B cell (primary cell): ENCODE data around the gene ATP10A. TPM values are rescaled to one million over a fixed set of nuclear protein-coding genes. Genes with fewer than 3 reads are reported as not detected.
A peak's percentile ranks its signal among the peaks of the same experiment; 100 is the strongest.

Experiments
- ATAC-seq: fragments of 200-7000 bp; cut with Tn5 transposase; one replicate; pipeline ENCODE4 v1.10.0; 2021; ENCODE audit warnings: low read depth, mild to moderate bottlenecking, moderate number of reproducible peaks, moderate library complexity
- CTCF ChIA-PET: fragments of 350-600 bp; sonication (Branson Sonifier 250); formaldehyde crosslinking; loops from one replicate; lab custom pipeline; 2021; ENCODE audit warnings: antibody characterized with exemption, inconsistent platforms; lab: Charles Lee
- POLR2A ChIA-PET: fragments of 350-600 bp; sonication (Branson Sonifier 250); formaldehyde crosslinking; loops from one replicate; lab custom pipeline; 2021; ENCODE audit warnings: antibody characterized with exemption; lab: Charles Lee
- DNase-seq: peaks from one replicate; pipeline ENCODE4 v3.0.0; 2013
- H2AFZ ChIP-seq: 2 replicates; pipeline ENCODE4 v1.6.1; 2012; ENCODE audit warnings: mild to moderate bottlenecking, low read depth, low read length; ENCODE audit not compliant: insufficient read depth, poor library complexity, severe bottlenecking
- H3K27ac ChIP-seq, 2 donors: 1 replicate in 1 of 2; 2 replicates in 1 of 2; pipeline ENCODE4 v1.5.1; 2012 to 2013; ENCODE audit warnings: low read length in 2 of 2, mild to moderate bottlenecking in 2 of 2, moderate library complexity in 1 of 2
- H3K27me3 ChIP-seq, 4 experiments: fragments of 200-600 bp in 1 of 4; sonication (generic) in 1 of 4; replicated peaks in 1 of 4; 1 replicate in 2 of 4; 2 replicates in 2 of 4; pipeline versions ENCODE4 v1.6.1 to v1.7.0; 2013 to 2016; ENCODE audit warnings: low read length in 3 of 4, mild to moderate bottlenecking in 2 of 4, mixed read lengths in 1 of 4, moderate library complexity in 1 of 4; ENCODE audit not compliant: insufficient read depth in 4 of 4, control insufficient read depth in 3 of 4; ENCODE audit errors: control extremely low read depth in 1 of 4
- H3K36me3 ChIP-seq, 2 experiments: replicated peaks in 1 of 2; 1 replicate in 1 of 2; 2 replicates in 1 of 2; pipeline versions ENCODE4 v1.6.1 to v1.7.1; 2013; ENCODE audit warnings: low read length in 1 of 2; ENCODE audit not compliant: insufficient read depth in 2 of 2, control insufficient read depth in 1 of 2; ENCODE audit errors: control extremely low read depth in 1 of 2, extremely low read depth in 1 of 2
- H3K4me1 ChIP-seq, 2 donors: fragments of 200-600 bp in 1 of 2; sonication (generic) in 1 of 2; 1 replicate in 1 of 2; 2 replicates in 1 of 2; pipeline versions ENCODE4 v1.5.1 to v1.6.1; 2013 to 2017; ENCODE audit warnings: low read length in 2 of 2; ENCODE audit not compliant: control insufficient read depth in 2 of 2, insufficient read depth in 2 of 2
- H3K4me2 ChIP-seq: replicated peaks from 2 replicates; pipeline ENCODE3; 2012; ENCODE audit warnings: mild to moderate bottlenecking, low read depth, low read length; ENCODE audit not compliant: poor library complexity, severe bottlenecking
- H3K4me3 ChIP-seq, 5 experiments: fragments of 200-600 bp in 1 of 5; sonication (generic) in 1 of 5; 1 replicate in 3 of 5; 2 replicates in 2 of 5; pipeline versions ENCODE4 v1.5.1 to v1.7.0; 2011 to 2016; ENCODE audit warnings: low read length in 4 of 5, mild to moderate bottlenecking in 4 of 5, low read depth in 2 of 5, control low read depth in 1 of 5, moderate library complexity in 1 of 5; ENCODE audit not compliant: insufficient read depth in 1 of 5; ENCODE audit errors: control extremely low read depth in 1 of 5, extremely low read depth in 1 of 5
- H3K79me2 ChIP-seq: fragments of 200-600 bp; sonication (generic); one replicate; pipeline ENCODE4 v1.6.0; 2016; ENCODE audit warnings: low read length; ENCODE audit not compliant: control insufficient read depth, insufficient read depth
- H3K9ac ChIP-seq: fragments of 200-600 bp; sonication (generic); 2 replicates; pipeline ENCODE4 v1.6.1; 2017; ENCODE audit warnings: mild to moderate bottlenecking, low read length, moderate library complexity
- H3K9me3 ChIP-seq, 3 donors: one replicate each; pipeline versions ENCODE4 v1.6.1 to v1.7.1; 2013; ENCODE audit warnings: low read length in 2 of 3; ENCODE audit not compliant: control insufficient read depth in 2 of 3, insufficient read depth in 1 of 3; ENCODE audit errors: control extremely low read depth in 1 of 3
- H4K20me1 ChIP-seq: 2 replicates; pipeline ENCODE4 v1.6.0; 2012; ENCODE audit warnings: mild to moderate bottlenecking, low read length; ENCODE audit not compliant: insufficient read depth, control insufficient read depth, poor library complexity, severe bottlenecking
- H3K27ac Mint-ChIP-seq: one replicate; pipeline ENCODE4 v1.8.0; 2021; ENCODE audit warnings: mixed read lengths
- H3K27me3 Mint-ChIP-seq: one replicate; pipeline ENCODE4 v1.8.0; 2021; ENCODE audit warnings: mixed read lengths
- H3K4me1 Mint-ChIP-seq: one replicate; pipeline ENCODE4 v1.8.0; 2021; ENCODE audit warnings: mixed read lengths
- H3K4me3 Mint-ChIP-seq: one replicate; pipeline ENCODE4 v1.8.0; 2021; ENCODE audit warnings: mixed read lengths
- H3K9me3 Mint-ChIP-seq: one replicate; pipeline ENCODE4 v1.8.0; 2022; ENCODE audit warnings: mixed read lengths; ENCODE audit not compliant: insufficient read depth
- CTCF ChIP-seq: fragments of 200-600 bp; IDR thresholded peaks from one replicate; pipeline ENCODE4 v1.8.0; 2022; ENCODE audit warnings: antibody characterized with exemption, mild to moderate bottlenecking
- EZH2 ChIP-seq: IDR thresholded peaks from 2 replicates; pipeline ENCODE4 v1.6.1; 2012; ENCODE audit warnings: borderline replicate concordance, low read depth, mild to moderate bottlenecking, moderate library complexity, low read length; ENCODE audit not compliant: insufficient read depth, poor library complexity, severe bottlenecking
- WGBS: methylation state at CpG from one replicate; pipeline ENCODE4 v1.1.5; 2013; ENCODE audit warnings: missing lambda C conversion rate; ENCODE audit not compliant: insufficient coverage; 5-methylcytosine and 5-hydroxymethylcytosine counted together
- intact Hi-C: fragments of 100-400 bp; cut with micrococcal nuclease; formaldehyde crosslinking; loops from one replicate; pipeline ENCODE4 v1.10.0; 2022
- polyA plus RNA-seq: library from polyadenylated mRNA; depleted of rRNA; stranded (reverse); fragments of >200 nt; gene quantifications from 2 replicates; pipeline ENCODE4 v1.2.3, GENCODE V29; 2012
- total RNA-seq, 2 donors: library from RNA; stranded (reverse); fragments of 120-200 nt in 1 of 2; gene quantifications; 1 replicate in 1 of 2; 2 replicates in 1 of 2; pipeline versions ENCODE4 v1.2.3 to v1.2.4, GENCODE V29; 2013 to 2022

The ATP10A gene
- total and polyA plus RNA-seq, 2 donors (not counting 1 experiment from before 2014, with no cell fraction given) = 0.21 to 0.22 TPM

GRCh38 chr15:25848325-25848724 is 14.8 kb downstream of the ATP10A start:
- Histone ChIP-seq H3K79me2 (no peaks in the 10 kb centered on the region), H3K4me1 (peaks cover 35 to 49% of the 10 kb centered on the region in 2 donors), H2AFZ (no peak overlapping the region), H3K36me3 (no peaks in the 10 kb centered on the region), H3K27ac (no peak overlapping the region), H3K27me3 (no peaks in the 10 kb centered on the region), H3K4me2 (no peak overlapping the region), H4K20me1 (no peaks in the 10 kb centered on the region), H3K4me3 (no peak overlapping the region), H3K9ac (no peak overlapping the region), H3K9me3 (no peaks in the 10 kb centered on the region)
- H3K4me3 Mint-ChIP-seq = no peak overlapping the region
- ATAC-seq (no peak), DNase-seq (no peak)
- peaks cover 14% of the 10 kb centered on the region for H3K27me3 Mint-ChIP-seq
- 98% methylated on average over 6 of the region's 8 CpGs for WGBS
- ChIA-PET POLR2A (no interaction called here), CTCF (no interaction called here)
- intact Hi-C loops = no loop called here
- peaks cover 59% of the 10 kb centered on the region for H3K4me1 Mint-ChIP-seq
- no peaks in the 10 kb centered on the region for H3K9me3 Mint-ChIP-seq
- no peak overlapping the region for H3K27ac Mint-ChIP-seq
- no peak for TF ChIP-seq CTCF

GRCh38 chr15:25847051-25847450 is 16.1 kb downstream of the ATP10A start:
- Mint-ChIP-seq H3K27me3 (peaks cover 15% of the 10 kb centered on the region), H3K9me3 (no peaks in the 10 kb centered on the region), H3K27ac (no peak overlapping the region), H3K4me3 (peak overlapping the region; percentile 15), H3K4me1 (peaks cover 46% of the 10 kb centered on the region)
- ChIA-PET CTCF (no interaction called here), POLR2A (no interaction called here)
- ATAC-seq (no peak), DNase-seq (no peak)
- no peak overlapping the region for H3K4me3 ChIP-seq
- H3K79me2 ChIP-seq = no peaks in the 10 kb centered on the region
- TF ChIP-seq CTCF = no peak
- TF ChIP-seq EZH2 = no peak
- 9% methylated on average over 2 of the region's 2 CpGs for WGBS
- H4K20me1 ChIP-seq = no peaks in the 10 kb centered on the region
- no peak overlapping the region for H2AFZ ChIP-seq
- no peak overlapping the region for H3K27ac ChIP-seq
- no peak overlapping the region for H3K4me2 ChIP-seq
- H3K27me3 ChIP-seq = no peaks in the 10 kb centered on the region
- no peaks in the 10 kb centered on the region for H3K9me3 ChIP-seq
- H3K36me3 ChIP-seq = no peaks in the 10 kb centered on the region
- intact Hi-C loops = no loop called here
- no peak overlapping the region for H3K9ac ChIP-seq
- peaks cover 23 to 36% of the 10 kb centered on the region in 2 donors for H3K4me1 ChIP-seq
